ENCODE data around the gene FOXO3.

The FOXO3 gene

GRCh38 chr6:108578166-108578565 lies 17.4 kb downstream of the FOXO3 start:
- DNase-seq, result no peak

GRCh38 chr6:108578595-108579327 lies 18.0 kb downstream of the FOXO3 start:
- no peak for DNase-seq

- no peak for DNase-seq
Measured at GRCh38 chr6:108579328-108579721, 18.6 kb downstream of the FOXO3 start.

- DNase-seq, result no peak
Measured at GRCh38 chr6:108580646-108581045, 19.9 kb downstream of the FOXO3 start.

GRCh38 chr6:108581237-108581931 lies 20.7 kb downstream of the FOXO3 start:
- DNase-seq, result peak; percentile 39

GRCh38 chr6:108581932-108582475 lies 21.3 kb downstream of the FOXO3 start:
- DNase-seq, result no peak

GRCh38 chr6:108582618-108583017 lies 21.9 kb downstream of the FOXO3 start:
- DNase-seq, result no peak

GRCh38 chr6:108584323-108584722 lies 23.6 kb downstream of the FOXO3 start:
- no peak for DNase-seq

- no peak for DNase-seq
Measured at GRCh38 chr6:108585359-108585758, 24.6 kb downstream of the FOXO3 start.

- no peak for DNase-seq
Measured at GRCh38 chr6:108585921-108586536, 25.3 kb downstream of the FOXO3 start.

GRCh38 chr6:108587258-108588059 lies 26.7 kb downstream of the FOXO3 start:
- peak; percentile 70 for DNase-seq

GRCh38 chr6:108588586-108588985 lies 27.9 kb downstream of the FOXO3 start:
- no peak for DNase-seq

- DNase-seq, result no peak
Measured at GRCh38 chr6:108589244-108589791, 28.6 kb downstream of the FOXO3 start.

GRCh38 chr6:108591040-108591816 lies 30.5 kb downstream of the FOXO3 start:
- no peak for DNase-seq

- DNase-seq, result no peak
Measured at GRCh38 chr6:108592371-108593337, 31.9 kb downstream of the FOXO3 start.

GRCh38 chr6:108594151-108594550 lies 33.4 kb downstream of the FOXO3 start:
- DNase-seq, result no peak

GRCh38 chr6:108594640-108595039 lies 33.9 kb downstream of the FOXO3 start:
- no peak for DNase-seq

GRCh38 chr6:108596956-108597355 lies 36.2 kb downstream of the FOXO3 start:
- no peak for DNase-seq

GRCh38 chr6:108597572-108598304 lies 37.0 kb downstream of the FOXO3 start:
- no peak for DNase-seq
